Measurements from ENCODE around the gene APBA1. TPM values are rescaled to one million over a fixed set of nuclear protein-coding genes. Genes with fewer than 3 reads are reported as not detected.
"Not testable (repeated sequence)": the region's sequence is repeated elsewhere in the genome, so short reads cannot be mapped to it uniquely, and the experiment has no call there.

Gene APBA1
- total RNA-seq, 2 donors from 2014 or later: 11.9 to 14.4 TPM

DNA sequence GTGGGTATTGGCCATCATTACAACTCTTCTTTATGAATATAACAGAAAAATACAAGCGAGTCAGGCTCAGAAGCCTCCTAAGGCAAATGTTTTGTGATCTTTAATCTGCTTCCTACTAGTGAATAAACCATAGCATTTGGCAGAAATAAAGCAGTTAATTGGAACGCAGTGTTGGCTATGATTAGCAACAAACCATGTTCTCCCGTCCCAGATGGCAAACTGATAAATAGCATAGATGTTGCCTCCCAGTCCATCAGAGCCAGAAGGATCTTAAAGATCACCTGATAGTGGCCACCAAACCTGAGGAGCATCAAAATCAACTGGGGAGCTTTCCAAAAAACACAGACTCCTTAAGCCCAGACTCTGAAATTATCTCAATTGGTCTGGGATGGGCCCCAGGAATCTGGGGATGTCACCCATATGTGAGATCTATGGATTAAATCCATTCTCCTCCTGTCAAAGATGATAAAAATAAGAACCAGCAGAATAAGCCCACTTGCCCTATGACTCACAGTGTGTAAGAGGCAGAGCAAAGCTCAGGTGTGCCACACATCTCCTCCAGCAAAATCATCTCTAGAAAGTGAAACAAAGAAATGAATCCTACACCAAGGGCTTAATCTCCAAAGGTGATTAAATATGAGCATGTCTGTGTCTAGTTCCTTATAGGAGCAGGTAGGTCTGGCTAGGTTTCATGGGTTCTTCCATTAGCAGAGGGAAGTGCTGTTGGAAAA, 50.3 kb downstream of the APBA1 start:
- ATAC-seq: no peak
- intact Hi-C loops (cut with DNase I, micrococcal nuclease): no loop called here
- DNase-seq: no peak

DNA sequence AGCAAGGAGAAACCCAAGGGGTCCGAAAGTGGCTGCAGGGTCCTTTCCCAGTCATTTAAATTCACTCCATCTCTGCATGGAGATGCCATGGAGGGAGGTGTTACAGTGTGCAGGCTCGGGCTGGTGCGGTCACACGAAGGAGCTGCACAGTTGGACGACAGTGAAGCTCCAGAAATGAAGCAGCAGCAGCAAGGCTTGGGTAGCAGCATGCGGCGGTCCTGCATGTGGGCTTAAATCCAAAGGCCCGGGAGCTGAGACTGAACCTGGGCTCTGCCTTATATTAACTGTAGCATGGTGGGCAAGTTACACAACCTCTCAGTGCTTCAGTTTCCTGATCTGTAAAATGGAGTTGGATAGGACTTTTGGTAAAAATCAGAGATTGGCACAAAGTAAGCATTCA, 51.4 kb downstream of the APBA1 start:
- DNase-seq (no peak), ATAC-seq (no peak)
- intact Hi-C loops (cut with DNase I, micrococcal nuclease): no loop called here

DNA sequence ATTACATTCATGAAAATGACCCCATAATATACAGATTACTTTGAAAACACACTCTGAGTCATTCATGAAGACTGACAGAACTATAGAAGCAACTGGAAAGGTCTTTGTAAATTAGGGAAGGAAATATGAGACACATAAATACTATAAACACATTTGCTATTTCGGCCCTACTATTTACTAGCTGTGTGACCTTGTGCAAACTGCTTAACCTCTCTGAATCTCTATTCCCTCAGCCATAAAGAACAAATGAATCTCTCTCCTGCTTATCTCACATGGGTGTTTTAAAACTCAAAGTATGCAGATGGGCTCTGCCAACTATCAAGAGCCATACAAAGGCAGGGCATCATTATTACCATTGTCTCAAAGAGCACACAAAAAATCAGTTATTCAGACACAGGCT, 52.9 kb downstream of the APBA1 start:
- ATAC-seq (no peak), DNase-seq (no peak)
- intact Hi-C loops (cut with DNase I, micrococcal nuclease): no loop called here

DNA sequence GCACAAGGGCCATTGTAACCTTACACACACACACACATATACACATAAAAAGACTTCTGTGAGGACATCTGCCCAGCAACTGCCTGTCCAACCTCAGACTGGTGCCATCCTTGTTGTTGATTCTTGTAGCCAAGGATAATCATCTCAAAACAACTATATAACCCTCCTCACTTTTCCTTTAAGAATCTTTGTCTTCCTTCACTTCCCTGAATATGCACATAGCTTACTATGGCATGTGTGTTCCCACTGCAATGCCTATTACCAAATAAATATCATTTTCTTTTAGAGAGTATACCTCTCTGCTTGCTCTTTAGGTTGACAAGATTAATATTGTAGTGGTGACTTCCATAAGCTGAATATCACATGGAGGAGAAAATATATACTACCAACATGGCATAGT, 55.2 kb downstream of the APBA1 start:
- ATAC-seq (no peak), DNase-seq (no peak)
- intact Hi-C loops (cut with DNase I, micrococcal nuclease): no loop called here

DNA sequence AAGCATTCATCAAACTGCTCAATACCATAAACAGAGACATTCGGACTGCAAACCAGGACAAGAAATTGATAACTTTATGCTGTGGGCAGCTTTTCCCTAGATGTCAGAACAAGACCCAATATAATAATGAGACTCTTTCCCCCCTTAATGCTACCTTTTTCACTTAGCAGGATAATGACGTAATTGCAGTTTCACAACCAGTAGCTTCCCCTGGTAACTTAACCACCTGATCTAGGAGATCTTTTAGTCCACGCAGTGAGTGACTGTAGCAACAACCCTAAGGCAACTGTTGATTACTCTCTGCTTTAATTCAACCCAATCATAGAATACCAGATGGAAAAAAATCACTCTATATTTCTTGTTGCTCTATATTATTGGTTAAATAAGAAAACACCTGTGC, 56.3 kb downstream of the APBA1 start:
- DNase-seq (no peak), ATAC-seq (no peak)
- intact Hi-C loops (cut with DNase I, micrococcal nuclease): no loop called here

DNA sequence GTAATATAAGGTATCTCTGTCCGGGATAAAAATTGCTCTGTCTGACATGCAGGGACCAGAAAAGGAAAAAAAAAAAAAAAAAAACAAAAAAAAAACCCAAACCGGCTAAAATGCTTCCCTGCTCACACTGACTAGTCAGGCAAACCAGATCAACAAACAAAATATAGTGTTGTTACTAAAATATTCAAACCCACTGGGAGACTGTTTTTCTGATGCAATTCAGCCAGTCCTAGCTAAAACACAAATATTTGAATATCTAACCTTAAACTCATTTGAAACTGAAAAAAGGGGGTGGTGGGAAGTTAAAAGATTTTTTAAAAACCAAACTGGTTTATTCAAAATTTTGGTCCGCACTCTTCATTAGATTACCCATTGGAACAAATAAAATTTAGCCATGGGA, 61.0 kb downstream of the APBA1 start:
- intact Hi-C loops (cut with DNase I, micrococcal nuclease): no loop called here
- no peak for ATAC-seq
- DNase-seq: no peak

DNA sequence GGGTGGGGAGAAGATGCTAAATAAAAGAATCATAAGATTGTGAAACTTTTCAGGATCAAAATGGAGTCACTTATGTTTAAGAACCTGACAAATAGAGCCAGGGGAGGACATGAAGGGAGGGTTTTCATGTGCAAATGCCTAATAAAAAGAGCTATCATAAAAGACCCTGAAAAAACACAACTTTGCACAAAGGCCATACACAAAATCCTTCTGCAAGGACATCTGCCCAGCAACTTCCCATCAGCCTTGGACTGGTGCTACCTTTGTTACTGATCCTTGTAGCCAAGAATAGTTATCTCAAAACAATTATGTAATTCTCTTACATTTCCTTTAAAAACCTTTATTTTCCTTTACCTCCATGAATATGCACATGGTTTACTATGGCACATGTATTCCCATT, 63.0 kb downstream of the APBA1 start:
- DNase-seq (no peak), ATAC-seq (no peak)
- intact Hi-C loops (cut with DNase I, micrococcal nuclease): no loop called here

DNA sequence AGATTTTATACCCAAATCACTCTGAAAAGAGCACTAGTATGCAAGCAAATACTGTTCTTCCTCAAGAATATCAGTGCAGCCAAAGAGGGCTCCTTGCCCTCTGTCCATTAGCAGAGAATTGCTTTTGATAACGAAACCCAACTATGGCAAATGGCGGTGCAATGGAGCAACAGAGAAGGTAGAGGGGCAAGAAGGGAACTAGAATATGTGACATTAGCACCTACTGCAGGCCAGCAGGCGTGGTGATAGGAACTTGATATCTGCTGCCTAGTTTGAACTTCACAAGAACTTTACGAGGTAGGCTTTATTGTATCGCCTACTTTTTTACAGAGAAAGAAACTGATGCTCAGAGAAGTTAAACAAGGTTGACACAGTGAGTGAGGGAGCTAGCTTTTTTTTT, 66.1 kb downstream of the APBA1 start:
- DNase-seq (no peak), ATAC-seq (no peak)
- intact Hi-C loops (cut with DNase I, micrococcal nuclease): no loop called here

DNA sequence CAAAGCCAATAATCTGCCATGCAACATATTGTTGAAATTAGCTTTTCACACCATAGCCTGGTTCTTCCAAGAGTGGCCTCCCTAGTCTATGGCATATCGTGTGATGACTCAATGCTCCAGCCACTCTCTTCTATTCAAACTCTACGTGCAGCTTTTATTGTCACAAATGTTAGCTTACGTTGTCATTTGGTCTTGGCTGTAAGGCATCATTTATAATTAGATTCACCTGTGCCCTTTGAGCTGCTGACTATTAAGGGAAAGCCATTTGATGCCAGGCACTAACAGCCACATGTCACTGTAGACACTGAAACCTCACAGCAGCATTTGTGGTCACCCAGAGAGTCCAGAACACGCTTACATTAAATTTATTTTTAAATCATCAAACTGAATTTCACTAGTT, 66.8 kb downstream of the APBA1 start:
- DNase-seq (no peak), ATAC-seq (no peak)
- intact Hi-C loops (cut with DNase I, micrococcal nuclease): no loop called here

DNA sequence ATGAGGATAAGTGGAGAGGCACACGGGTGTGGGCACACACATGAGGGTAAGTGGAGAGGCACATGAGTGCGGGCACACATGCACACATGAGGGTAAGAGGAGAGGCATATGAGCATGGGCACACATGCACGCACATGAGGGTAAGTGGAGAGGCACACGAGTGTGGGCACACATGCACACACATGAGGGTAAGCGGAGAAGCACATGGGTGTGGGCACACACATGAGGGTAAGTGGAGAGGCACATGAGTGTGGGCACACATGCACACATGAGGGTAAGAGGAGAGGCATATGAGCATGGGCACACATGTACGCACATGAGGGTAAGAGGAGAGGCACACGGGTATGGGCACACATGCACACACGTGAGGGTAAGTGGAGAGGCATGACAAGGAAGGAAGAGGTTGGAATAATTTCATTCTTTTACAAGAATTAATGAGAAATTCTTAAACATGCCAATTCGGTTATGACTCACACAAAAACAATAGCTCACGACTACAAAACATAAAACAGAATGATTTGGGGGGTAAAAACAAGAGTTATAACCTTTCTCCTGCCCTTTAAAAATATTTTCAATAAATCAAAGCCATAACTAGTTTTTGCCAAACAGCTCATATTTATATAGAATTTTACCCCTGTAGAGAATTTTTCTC, 67.5 kb downstream of the APBA1 start:
- DNase-seq (no peak), ATAC-seq (no peak)
- intact Hi-C loops (cut with DNase I, micrococcal nuclease): no loop called here

DNA sequence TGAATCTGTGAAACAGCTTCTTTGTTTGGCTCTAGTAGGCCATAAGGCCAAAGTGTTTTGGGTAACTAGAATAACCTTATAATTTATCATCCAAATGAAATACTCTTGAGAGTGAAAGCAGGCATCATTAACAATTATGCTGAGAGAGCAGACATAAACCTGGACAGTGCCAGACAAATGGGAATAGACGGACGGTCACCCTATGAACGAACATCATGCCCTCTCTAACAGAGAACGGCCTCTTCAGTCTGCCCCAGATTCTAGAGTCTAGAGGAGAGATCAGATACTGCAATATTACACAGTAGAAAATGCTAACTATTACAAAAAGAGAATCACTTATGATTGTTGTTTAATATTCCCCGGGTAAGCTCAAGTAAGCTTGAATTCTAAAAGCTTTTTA, 68.5 kb downstream of the APBA1 start:
- DNase-seq (no peak), ATAC-seq (no peak)
- intact Hi-C loops (cut with DNase I, micrococcal nuclease): no loop called here

DNA sequence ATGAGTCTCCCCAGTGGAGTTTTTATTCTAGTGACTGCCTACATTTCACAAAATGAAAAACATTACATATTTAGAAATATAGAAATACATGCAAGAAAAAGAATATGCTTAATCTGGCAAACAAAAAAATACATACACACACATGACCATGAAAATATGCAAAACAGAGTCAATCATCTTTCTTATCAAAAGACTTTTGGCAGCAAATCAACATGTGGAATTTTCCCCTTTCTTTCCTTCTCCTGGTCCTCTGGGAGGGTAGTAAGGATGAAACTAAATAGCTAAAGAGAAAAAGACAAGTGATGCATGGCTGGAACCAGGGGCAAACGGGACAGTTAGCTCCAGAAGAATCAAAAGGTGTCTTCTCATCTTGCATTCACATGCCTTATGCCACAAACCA, 69.4 kb downstream of the APBA1 start:
- DNase-seq (no peak), ATAC-seq (no peak)

DNA sequence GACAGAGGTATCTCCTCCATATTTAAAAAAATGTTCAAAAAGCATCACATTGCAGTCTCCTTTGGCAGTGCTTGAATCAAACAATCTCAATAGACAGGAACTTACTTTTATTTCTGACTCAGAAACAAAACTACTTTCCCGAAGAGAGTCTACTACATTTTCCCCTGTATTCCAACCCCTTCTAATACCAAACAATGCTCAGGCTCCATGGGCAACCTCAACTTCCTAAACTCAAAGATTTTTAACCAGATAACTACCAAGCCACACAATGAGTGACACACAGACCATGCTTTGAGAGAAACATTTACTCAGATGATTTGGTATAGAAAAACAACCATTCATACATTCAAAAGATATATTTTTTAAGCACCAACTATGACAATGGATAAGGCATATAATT, 70.5 kb downstream of the APBA1 start:
- DNase-seq (no peak), ATAC-seq (no peak)
- intact Hi-C loops (cut with DNase I, micrococcal nuclease): no loop called here

More for the DNA sequence above, 69.4 kb downstream of the APBA1 start:
- intact Hi-C loops (cut with DNase I, micrococcal nuclease): no loop called here

DNA sequence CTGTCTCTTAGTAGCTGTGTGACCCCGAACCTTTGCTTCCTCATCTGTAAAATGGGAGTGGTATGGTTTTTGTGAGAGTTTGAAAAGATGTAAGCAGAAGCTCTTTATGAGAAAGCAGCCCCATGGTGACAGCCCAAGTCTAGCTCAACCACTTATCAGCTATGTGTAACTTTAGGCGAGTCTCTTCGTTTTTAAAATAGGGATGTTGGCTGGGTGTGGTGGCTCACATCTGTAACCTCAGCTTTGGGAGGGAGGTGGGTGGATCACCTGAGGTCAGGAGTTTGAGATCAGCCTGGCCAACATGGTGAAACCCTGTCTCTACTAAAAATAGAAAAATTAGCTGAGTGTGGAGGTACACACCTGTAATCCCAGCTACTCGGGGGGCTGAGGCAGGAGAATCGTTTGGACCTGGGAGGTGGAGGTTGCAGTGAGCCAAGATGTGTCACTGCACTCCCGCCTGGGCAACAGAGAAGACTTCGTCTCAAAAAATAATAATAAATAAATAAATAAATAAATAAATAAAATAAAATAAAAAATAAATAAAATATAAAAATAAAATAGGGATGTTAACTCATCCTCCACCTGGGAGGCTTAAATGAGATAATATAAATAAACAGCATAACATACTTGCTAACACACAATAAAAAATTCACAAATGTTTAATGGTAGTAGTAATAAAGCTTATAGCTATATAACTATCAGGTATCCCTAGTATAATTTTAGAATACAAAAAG, 71.7 kb downstream of the APBA1 start:
- no peak for ATAC-seq
- intact Hi-C loops (cut with DNase I, micrococcal nuclease): no loop called here
- no peak for DNase-seq

DNA sequence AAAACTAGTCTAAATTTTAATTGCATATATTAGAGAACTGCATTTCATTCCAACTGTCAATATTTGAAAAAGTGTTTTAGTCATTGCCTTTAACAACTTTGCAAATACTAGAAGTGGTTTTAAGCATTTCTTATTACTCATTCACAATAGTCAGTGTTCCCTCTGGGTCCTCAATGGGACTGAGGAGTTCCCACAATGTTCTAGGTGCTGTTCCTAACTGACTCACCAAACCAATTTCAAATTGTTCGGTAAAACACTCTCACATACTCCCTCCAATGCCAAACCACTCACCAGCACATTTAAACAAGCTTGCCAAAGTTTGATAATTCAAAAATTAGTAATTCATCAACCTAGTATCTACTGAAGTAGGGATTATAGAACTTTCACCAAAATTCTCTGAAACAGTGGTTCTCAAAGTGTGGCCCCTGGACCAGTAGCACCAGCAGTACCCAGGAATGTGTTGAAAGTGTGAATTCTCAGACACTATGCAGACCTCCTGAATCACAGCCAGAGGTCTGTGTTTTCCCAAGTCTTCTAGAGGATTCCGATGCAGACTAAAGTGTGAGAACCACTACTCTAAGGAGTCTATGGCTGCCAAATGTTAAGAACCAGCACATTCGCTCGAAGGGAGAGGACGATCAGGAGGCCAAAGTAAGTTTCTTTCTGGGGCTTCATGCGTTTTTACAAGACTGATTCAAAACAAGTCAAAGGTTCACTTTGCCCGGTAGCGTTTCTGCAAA, 72.8 kb downstream of the APBA1 start:
- DNase-seq: no peak
- ATAC-seq: no peak
- intact Hi-C loops (cut with DNase I, micrococcal nuclease): no loop called here

DNA sequence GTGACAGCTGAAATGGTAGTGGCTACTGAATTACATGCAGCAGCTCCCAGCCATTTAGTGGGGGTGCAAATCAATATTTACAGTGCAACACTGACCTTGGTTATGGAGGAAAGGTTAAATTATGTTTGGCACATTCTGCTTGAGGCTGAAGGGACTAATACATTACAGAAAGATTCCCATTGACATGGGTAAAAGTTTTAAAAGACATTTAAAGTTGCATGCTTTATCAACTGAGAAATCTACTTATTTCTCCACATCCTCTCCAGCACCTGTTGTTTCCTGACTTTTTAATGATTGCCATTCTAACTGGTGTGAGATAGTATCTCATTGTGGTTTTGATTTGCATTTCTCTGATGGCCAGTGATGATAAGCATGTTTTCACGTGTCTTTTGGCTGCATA, 75.3 kb downstream of the APBA1 start:
- intact Hi-C loops (cut with DNase I, micrococcal nuclease); ATAC-seq; DNase-seq: not testable (repeated sequence)

DNA sequence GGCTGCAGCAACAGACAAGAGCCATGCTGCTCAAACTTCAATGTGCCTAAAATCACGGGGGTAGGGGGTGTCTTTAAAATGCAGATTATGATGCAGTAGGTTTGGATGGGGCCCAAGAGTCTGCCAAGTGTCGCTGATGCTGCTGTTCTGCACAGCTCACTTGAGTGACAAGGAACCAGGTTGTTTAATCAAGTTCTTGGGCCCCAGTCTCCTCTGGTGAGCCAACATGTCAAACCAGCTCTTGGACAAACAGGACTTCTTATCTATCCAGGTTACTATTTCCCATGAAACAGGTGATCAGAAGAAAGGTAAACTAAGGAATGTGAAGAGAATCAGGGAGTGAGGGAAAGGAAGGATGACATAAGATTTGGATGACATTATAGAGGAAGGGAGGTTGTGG, 78.0 kb downstream of the APBA1 start:
- ATAC-seq (no peak), DNase-seq (no peak)
- intact Hi-C loops (cut with DNase I, micrococcal nuclease): no loop called here

DNA sequence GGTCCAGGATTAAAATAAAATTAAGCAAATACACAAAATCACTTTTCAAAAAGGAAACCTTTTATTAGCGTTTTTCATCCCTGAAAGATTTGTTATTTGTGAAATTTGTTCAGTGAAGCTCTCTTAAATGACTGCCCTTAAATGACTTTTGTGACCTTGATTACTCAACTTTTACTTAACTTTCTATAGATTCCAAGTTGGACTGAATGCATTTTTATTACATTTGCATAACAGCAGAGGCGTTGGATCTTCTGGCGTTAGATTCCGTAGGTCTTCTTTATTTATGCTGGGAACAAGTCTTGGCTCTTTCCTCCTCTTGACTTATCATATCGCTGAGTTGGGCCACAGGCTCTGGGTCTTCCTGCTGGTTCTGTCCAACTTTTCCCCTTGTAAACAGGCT, 78.4 kb downstream of the APBA1 start:
- intact Hi-C loops (cut with DNase I, micrococcal nuclease): no loop called here
- no peak for DNase-seq
- ATAC-seq: no peak

DNA sequence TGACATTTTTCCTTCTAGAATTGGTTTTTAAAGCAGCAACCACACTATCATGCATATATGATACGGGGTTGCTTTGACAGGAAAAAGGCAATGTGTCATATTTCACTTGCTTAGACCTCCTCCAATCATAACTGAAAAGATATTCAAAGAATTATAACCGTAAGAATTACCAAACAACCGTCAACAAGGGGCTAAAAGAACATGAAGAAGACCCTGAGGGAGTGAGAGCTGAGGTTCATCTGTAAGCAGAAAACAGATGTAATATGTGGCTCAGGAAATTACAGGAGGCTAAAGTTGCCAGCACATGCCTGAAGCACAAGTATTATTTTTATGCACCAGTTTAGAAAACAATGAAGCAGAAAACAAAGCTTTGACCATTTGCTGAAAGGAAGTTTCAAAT, 78.9 kb downstream of the APBA1 start:
- intact Hi-C loops (cut with DNase I, micrococcal nuclease): no loop called here
- DNase-seq (no peak), ATAC-seq (no peak)

DNA sequence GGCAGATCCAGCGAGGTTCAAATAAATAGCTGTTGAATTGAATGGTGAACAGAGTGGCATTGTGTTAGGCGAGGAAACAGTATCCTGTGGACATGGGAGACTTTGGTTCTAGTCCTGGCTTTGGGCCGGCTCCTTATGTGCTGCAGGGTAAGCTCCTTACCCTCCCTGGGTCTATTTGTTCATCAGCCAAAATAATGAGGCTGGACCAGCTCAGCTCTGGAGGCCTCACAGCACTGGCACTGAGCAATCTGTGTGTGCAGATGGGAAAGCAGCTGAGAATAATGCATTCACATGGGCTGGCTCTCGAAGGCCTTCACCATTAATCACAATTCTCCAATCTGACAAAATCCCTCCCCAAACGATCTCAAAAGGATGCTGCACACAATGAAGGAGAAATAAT, 81.9 kb downstream of the APBA1 start:
- ATAC-seq (no peak), DNase-seq (no peak)
- intact Hi-C loops (cut with DNase I, micrococcal nuclease): no loop called here
